ENCODE results near the gene YAP1.

Gene YAP1

GRCh38 chr11:102201776-102202175, 91.5 kb downstream of the YAP1 start:
- Histone ChIP-seq H3F3A (ENCODE audit: insufficient read depth, low read length) (no peaks in the 10 kb centered on the region), H3K79me2 (ENCODE audit: low read length) (no peaks in the 10 kb centered on the region), H3K27ac (ENCODE audit: low read length) (no peak overlapping the region), H3K4me3 (ENCODE audit: low read length) (no peak overlapping the region), H3K4me1 (ENCODE audit: low read length) (no peaks in the 10 kb centered on the region), H3K36me3 (replicated peaks; ENCODE audit: insufficient read depth, low read length) (no peaks in the 10 kb centered on the region), H3K9me3 (replicated peaks; ENCODE audit: insufficient read depth, low read length) (no peaks in the 10 kb centered on the region), H2AFZ (ENCODE audit: low read length) (no peak overlapping the region), H3K27me3 (replicated peaks; ENCODE audit: insufficient read depth, low read length) (no peaks in the 10 kb centered on the region), H3K4me2 (ENCODE audit: low read depth, low read length) (no peak overlapping the region), H4K20me1 (ENCODE audit: insufficient read depth, low read length) (no peaks in the 10 kb centered on the region), H3K9me2 (replicated peaks; ENCODE audit: insufficient read depth, low read length) (no peaks in the 10 kb centered on the region), H3K9ac (ENCODE audit: low read length) (no peak overlapping the region)
- TF ChIP-seq EZH2 (optimal IDR thresholded peaks at IDR 0.05; ENCODE audit: low read depth, low read length) (no peak), EZH2phosphoT487 (IDR thresholded peaks at IDR 0.05; ENCODE audit: low read length) (no peak), CTCF (IDR thresholded peaks at IDR 0.05; ENCODE audit: low read length) (no peak)
- no peak for DNase-seq

GRCh38 chr11:102202972-102203371, 92.7 kb downstream of the YAP1 start:
- no peak overlapping the region for H3K27ac ChIP-seq (ENCODE audit: low read length)
- H3K4me2 ChIP-seq (ENCODE audit: low read depth, low read length), result no peak overlapping the region
- H3K27me3 ChIP-seq (replicated peaks; ENCODE audit: insufficient read depth, low read length), result no peaks in the 10 kb centered on the region
- no peaks in the 10 kb centered on the region for H3K9me3 ChIP-seq (replicated peaks; ENCODE audit: insufficient read depth, low read length)
- H4K20me1 ChIP-seq (ENCODE audit: insufficient read depth, low read length), result no peaks in the 10 kb centered on the region
- TF ChIP-seq CTCF (IDR thresholded peaks at IDR 0.05; ENCODE audit: low read length), result no peak
- no peak for TF ChIP-seq EZH2phosphoT487 (IDR thresholded peaks at IDR 0.05; ENCODE audit: low read length)
- TF ChIP-seq EZH2 (optimal IDR thresholded peaks at IDR 0.05; ENCODE audit: low read depth, low read length), result no peak
- no peak overlapping the region for H3K9ac ChIP-seq (ENCODE audit: low read length)
- no peaks in the 10 kb centered on the region for H3K9me2 ChIP-seq (replicated peaks; ENCODE audit: insufficient read depth, low read length)
- H3F3A ChIP-seq (ENCODE audit: insufficient read depth, low read length), result no peaks in the 10 kb centered on the region
- H3K4me3 ChIP-seq (ENCODE audit: low read length), result no peak overlapping the region
- H2AFZ ChIP-seq (ENCODE audit: low read length), result no peak overlapping the region
- no peaks in the 10 kb centered on the region for H3K36me3 ChIP-seq (replicated peaks; ENCODE audit: insufficient read depth, low read length)
- H3K4me1 ChIP-seq (ENCODE audit: low read length), result no peaks in the 10 kb centered on the region
- no peak for DNase-seq
- H3K79me2 ChIP-seq (ENCODE audit: low read length), result no peaks in the 10 kb centered on the region

- Histone ChIP-seq H3F3A (ENCODE audit: insufficient read depth, low read length) (no peaks in the 10 kb centered on the region), H3K27me3 (replicated peaks; ENCODE audit: insufficient read depth, low read length) (no peaks in the 10 kb centered on the region), H3K27ac (ENCODE audit: low read length) (no peak overlapping the region), H3K4me1 (ENCODE audit: low read length) (no peaks in the 10 kb centered on the region), H3K9me3 (replicated peaks; ENCODE audit: insufficient read depth, low read length) (no peaks in the 10 kb centered on the region), H4K20me1 (ENCODE audit: insufficient read depth, low read length) (no peaks in the 10 kb centered on the region), H2AFZ (ENCODE audit: low read length) (no peak overlapping the region), H3K9me2 (replicated peaks; ENCODE audit: insufficient read depth, low read length) (no peaks in the 10 kb centered on the region), H3K4me2 (ENCODE audit: low read depth, low read length) (no peak overlapping the region), H3K79me2 (ENCODE audit: low read length) (no peaks in the 10 kb centered on the region), H3K9ac (ENCODE audit: low read length) (no peak overlapping the region), H3K36me3 (replicated peaks; ENCODE audit: insufficient read depth, low read length) (no peaks in the 10 kb centered on the region), H3K4me3 (ENCODE audit: low read length) (no peak overlapping the region)
- TF ChIP-seq EZH2 (optimal IDR thresholded peaks at IDR 0.05; ENCODE audit: low read depth, low read length), result no peak
- no peak for TF ChIP-seq CTCF (IDR thresholded peaks at IDR 0.05; ENCODE audit: low read length)
- no peak for TF ChIP-seq EZH2phosphoT487 (IDR thresholded peaks at IDR 0.05; ENCODE audit: low read length)
- DNase-seq, result no peak
Observed at GRCh38 chr11:102204174-102204573, 93.9 kb downstream of the YAP1 start.

All from MM.1S (cell line).